Measurements from ENCODE around the gene PRR12. TPM values are rescaled to one million over a fixed set of nuclear protein-coding genes. Genes with fewer than 3 reads are reported as not detected.
"Not testable (repeated sequence)": the region's sequence is repeated elsewhere in the genome, so short reads cannot be mapped to it uniquely, and the experiment has no call there.

Gene PRR12
- total RNA-seq, 1 donor, result 3.0 TPM

- DNase-seq (ENCODE audit: low read depth), result peak; percentile 91
- H3K4me3 ChIP-seq (ENCODE audit: low read depth, low read length), result no peak overlapping the region
- TF ChIP-seq, protein P1, sequence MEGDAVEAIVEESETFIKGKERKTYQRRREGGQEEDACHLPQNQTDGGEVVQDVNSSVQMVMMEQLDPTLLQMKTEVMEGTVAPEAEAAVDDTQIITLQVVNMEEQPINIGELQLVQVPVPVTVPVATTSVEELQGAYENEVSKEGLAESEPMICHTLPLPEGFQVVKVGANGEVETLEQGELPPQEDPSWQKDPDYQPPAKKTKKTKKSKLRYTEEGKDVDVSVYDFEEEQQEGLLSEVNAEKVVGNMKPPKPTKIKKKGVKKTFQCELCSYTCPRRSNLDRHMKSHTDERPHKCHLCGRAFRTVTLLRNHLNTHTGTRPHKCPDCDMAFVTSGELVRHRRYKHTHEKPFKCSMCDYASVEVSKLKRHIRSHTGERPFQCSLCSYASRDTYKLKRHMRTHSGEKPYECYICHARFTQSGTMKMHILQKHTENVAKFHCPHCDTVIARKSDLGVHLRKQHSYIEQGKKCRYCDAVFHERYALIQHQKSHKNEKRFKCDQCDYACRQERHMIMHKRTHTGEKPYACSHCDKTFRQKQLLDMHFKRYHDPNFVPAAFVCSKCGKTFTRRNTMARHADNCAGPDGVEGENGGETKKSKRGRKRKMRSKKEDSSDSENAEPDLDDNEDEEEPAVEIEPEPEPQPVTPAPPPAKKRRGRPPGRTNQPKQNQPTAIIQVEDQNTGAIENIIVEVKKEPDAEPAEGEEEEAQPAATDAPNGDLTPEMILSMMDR (IDR thresholded peaks at IDR 0.05; ENCODE audit: insufficient read depth, low read depth, low read length), result peak; percentile 37
These were observed 23.3 kb downstream of the PRR12 start for GRCh38 chr19:49614096-49614833.

DNA sequence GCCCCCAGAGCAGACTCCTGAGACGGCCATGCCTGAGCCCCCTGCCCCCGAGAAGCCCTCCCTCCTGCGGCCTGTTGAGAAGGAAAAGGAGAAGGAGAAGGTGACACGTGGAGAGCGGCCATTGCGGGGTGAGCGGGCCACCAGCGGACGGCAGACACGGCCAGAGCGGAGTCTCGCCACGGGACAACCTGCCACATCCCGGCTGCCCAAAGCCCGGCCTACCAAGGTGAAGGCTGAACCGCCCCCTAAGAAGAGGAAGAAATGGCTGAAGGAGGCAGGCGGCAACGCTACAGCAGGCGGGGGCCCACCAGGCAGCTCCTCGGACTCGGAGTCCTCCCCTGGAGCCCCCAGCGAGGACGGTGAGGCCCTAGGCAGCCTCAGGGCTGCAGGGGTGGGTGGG, 24.9 kb downstream of the PRR12 start:
- no peak for DNase-seq (ENCODE audit: low read depth)
- TF ChIP-seq, protein P1 (IDR thresholded peaks at IDR 0.05; ENCODE audit: insufficient read depth, low read depth, low read length), result no peak
- no peak overlapping the region for H3K4me3 ChIP-seq (ENCODE audit: low read depth, low read length)

DNA sequence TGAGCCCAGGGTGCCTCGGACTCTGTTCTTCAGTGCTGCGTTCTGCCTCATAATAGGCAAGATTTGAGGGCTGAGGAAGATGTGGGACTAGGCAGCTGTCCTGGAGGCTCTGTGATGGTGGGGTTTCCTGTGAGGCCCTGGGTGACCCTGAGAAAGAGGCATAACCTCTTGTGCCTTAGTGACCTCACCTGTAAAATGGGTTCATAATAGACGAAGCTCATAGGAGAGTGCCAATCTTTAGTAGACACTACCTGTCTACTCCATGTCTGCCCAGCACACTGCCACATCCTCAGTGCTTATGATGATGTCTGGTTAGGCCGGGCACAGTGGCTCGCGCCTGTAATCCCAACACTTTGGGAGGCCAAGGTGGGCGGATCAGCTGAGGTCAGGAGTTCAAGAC, 25.6 kb downstream of the PRR12 start:
- no peak overlapping the region for H3K4me3 ChIP-seq (ENCODE audit: low read depth, low read length)
- TF ChIP-seq, protein P1 (IDR thresholded peaks at IDR 0.05; ENCODE audit: insufficient read depth, low read depth, low read length), result no peak
- DNase-seq (ENCODE audit: low read depth), result no peak

- DNase-seq (ENCODE audit: low read depth), result no peak
- no peak overlapping the region for H3K4me3 ChIP-seq (ENCODE audit: low read depth, low read length)
- TF ChIP-seq, protein P1 (IDR thresholded peaks at IDR 0.05; ENCODE audit: insufficient read depth, low read depth, low read length), result no peak
These were observed 26.0 kb downstream of the PRR12 start for GRCh38 chr19:49616945-49617344.

DNA sequence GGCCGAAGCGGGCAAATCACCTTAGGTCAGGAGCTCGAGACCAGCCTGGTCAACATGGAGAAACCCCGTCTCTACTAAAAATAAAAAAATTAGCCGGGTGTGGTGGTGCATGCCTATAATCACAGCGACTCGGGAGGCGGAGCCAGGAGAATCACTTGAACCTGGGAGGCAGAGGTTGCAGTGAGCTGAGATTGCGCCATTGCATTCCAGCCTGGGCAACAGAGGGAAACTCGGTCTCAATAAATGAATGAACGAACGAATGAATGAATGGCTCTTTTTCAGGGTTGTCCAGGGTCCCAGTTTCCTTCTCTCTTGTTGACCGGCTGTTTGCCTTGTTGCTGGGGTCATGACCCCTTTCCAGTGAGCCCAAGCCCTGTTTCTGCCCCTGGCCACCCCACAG, 26.9 kb downstream of the PRR12 start:
- not testable (repeated sequence) for H3K4me3 ChIP-seq (ENCODE audit: low read depth, low read length); DNase-seq (ENCODE audit: low read depth)

DNA sequence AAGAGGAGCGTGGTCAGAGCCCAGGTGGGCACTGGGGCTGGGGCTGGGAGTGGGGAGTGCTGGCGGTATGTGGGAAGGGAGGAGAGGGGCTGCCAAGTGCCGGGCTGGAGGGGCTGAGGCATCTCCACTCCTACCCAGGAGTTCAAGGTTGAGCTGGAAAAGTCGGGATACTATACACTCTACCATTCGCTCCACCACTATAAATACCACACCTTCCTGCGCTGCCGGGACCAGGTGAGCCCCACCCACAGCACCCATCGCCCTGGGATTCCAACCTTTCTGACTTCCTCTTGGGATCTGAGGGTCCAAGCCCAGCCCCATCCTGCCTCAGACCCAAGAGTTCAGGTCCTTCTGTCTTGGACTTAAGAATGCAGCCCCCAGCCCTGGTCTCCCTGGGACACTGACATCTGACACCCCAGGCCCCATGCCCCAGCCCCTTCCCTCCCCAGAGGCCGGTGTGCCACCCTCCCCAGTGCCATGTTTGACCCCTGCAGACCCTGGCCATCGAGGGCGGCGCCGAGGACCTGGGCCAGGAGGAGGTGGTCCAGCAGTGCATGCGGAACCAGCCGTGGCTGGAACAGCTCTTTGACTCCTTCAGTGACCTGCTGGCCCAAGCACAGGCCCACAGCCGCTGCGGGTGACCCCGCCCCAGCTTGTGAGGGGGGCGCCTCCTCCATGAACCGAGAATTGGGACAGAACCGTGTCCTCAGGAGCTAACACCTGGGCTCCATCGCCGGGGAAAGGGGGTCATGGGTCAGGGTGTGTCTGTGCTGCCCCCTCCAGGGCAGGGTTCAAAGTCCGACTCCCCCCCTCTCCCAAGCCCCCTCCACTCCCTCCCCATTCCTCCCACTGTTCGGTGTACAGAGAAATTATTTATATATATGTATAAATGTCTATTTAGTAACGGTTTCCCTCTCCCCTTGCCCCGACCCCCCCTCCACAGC, 34.3 kb downstream of the PRR12 start:
- TF ChIP-seq, protein P1 (IDR thresholded peaks at IDR 0.05; ENCODE audit: insufficient read depth, low read depth, low read length), result no peak
- H3K4me3 ChIP-seq (ENCODE audit: low read depth, low read length), result no peak overlapping the region
- DNase-seq (ENCODE audit: low read depth), result no peak

- no peak overlapping the region for H3K4me3 ChIP-seq (ENCODE audit: low read depth, low read length)
- DNase-seq (ENCODE audit: low read depth), result no peak
- TF ChIP-seq, protein P1 (IDR thresholded peaks at IDR 0.05; ENCODE audit: insufficient read depth, low read depth, low read length), result no peak
These were observed 35.2 kb downstream of the PRR12 start for GRCh38 chr19:49626226-49626625.
